HEK293 (cell line): ENCODE measurements around the gene RBP7.

Source experiments
- TRIM28 ChIP-seq: IDR thresholded peaks from 2 replicates; pipeline ENCODE4 v1.6.1; 2011; ENCODE audit warnings: low read length, control low read depth, borderline replicate concordance
- ZBTB10 ChIP-seq: fragments of 450-650 bp; formaldehyde crosslinking; IDR thresholded peaks from 2 replicates; pipeline ENCODE4 v1.5.1; 2016; ENCODE audit warnings: missing biosample characterization, missing genetic modification characterization
- ZNF157 ChIP-seq: fragments of 450-650 bp; formaldehyde crosslinking; IDR thresholded peaks from 2 replicates; pipeline ENCODE4 v1.5.1; 2016; ENCODE audit warnings: missing biosample characterization, missing genetic modification characterization
- ZNF24 ChIP-seq: fragments of 450-650 bp; formaldehyde crosslinking; IDR thresholded peaks from 2 replicates; pipeline ENCODE4 v1.5.1; 2016; ENCODE audit warnings: missing biosample characterization, missing genetic modification characterization
- ZNF274 ChIP-seq, 2 experiments: fragments of 200-500 bp in 1 of 2; fragments of 450-650 bp in 1 of 2; sonication (Bioruptor generic) in 1 of 2; formaldehyde crosslinking in 1 of 2; IDR thresholded peaks; 2 replicates each; pipeline versions ENCODE4 v1.5.1 to v1.6.1; 2014 to 2016; ENCODE audit warnings: borderline replicate concordance in 1 of 2, inconsistent platforms in 1 of 2, low read length in 1 of 2, missing biosample characterization in 1 of 2, missing genetic modification characterization in 1 of 2
- ZNF692 ChIP-seq: fragments of 450-650 bp; formaldehyde crosslinking; IDR thresholded peaks from 2 replicates; pipeline ENCODE4 v1.5.1; 2016; ENCODE audit warnings: missing biosample characterization, missing genetic modification characterization
- ZSCAN4 ChIP-seq: fragments of 450-650 bp; formaldehyde crosslinking; IDR thresholded peaks from 2 replicates; pipeline ENCODE4 v1.5.1; 2017; ENCODE audit warnings: missing biosample characterization, missing genetic modification characterization

GRCh38 chr1:9960011-9960410 is 37.0 kb upstream of the RBP7 start:
- no peak for TF ChIP-seq ZNF692 (tag by site-specific recombination)
- TF ChIP-seq ZNF274 (IDR thresholded peaks at IDR 0.05; ENCODE audit: low read length): no peak
- no peak for TF ChIP-seq ZNF274 (tag by site-specific recombination; IDR thresholded peaks at IDR 0.05; ENCODE audit: borderline replicate concordance)
- no peak for TF ChIP-seq ZSCAN4 (tag by site-specific recombination)
- no peak for TF ChIP-seq ZNF157
- no peak for TF ChIP-seq TRIM28
- no peak for TF ChIP-seq ZBTB10 (tag by site-specific recombination)
- no peak for TF ChIP-seq ZNF24 (tag by site-specific recombination)
